ENCODE results near the gene NLRP5.

DNA sequence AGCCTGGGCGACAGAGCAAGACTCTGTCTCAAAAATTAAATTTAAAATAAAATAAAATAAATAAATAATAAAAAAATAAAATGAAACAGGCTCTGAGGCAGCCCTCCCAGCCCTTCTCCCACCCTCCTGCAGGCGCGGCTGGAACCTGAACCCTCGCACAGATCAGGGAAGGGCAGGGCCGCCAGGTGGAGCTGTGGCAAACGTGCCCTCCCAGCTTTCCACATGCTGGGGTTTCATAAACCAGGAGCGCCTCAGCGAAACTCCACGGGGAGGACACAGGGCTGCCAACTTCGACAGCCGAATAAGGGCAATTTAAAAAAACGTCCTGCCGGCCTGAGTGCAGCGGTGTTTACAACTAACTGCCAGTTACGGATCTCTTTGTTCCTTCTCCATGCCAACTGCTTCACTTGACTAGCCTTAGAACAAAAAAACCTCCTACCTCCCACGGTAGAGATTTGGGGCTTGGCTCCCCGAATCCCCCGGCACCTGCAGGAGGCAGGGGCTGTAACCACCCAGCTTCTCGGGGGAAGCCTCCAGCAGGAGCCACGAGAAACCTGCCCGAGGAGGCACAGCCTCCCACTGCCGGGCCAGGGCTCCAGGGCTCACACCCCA lies 118.6 kb downstream of the NLRP5 start:
- TF ChIP-seq, protein P1, sequence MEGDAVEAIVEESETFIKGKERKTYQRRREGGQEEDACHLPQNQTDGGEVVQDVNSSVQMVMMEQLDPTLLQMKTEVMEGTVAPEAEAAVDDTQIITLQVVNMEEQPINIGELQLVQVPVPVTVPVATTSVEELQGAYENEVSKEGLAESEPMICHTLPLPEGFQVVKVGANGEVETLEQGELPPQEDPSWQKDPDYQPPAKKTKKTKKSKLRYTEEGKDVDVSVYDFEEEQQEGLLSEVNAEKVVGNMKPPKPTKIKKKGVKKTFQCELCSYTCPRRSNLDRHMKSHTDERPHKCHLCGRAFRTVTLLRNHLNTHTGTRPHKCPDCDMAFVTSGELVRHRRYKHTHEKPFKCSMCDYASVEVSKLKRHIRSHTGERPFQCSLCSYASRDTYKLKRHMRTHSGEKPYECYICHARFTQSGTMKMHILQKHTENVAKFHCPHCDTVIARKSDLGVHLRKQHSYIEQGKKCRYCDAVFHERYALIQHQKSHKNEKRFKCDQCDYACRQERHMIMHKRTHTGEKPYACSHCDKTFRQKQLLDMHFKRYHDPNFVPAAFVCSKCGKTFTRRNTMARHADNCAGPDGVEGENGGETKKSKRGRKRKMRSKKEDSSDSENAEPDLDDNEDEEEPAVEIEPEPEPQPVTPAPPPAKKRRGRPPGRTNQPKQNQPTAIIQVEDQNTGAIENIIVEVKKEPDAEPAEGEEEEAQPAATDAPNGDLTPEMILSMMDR (IDR thresholded peaks at IDR 0.05): peak; percentile 18 to 47 (median 36)
- no peak for TF ChIP-seq EP300 (IDR thresholded peaks at IDR 0.05)
